PFSK-1 (cell line): ENCODE results near the gene ATG2B.

Experiments used
- POLR2AphosphoS5 ChIP-seq: IDR thresholded peaks from 2 replicates; pipeline ENCODE4 v1.6.1; 2012; ENCODE audit warnings: low read depth, mild to moderate bottlenecking, control low read depth, low read length, moderate library complexity
- SIN3A ChIP-seq: IDR thresholded peaks from 2 replicates; pipeline ENCODE4 v1.6.1; 2012; ENCODE audit warnings: mild to moderate bottlenecking, low read length, moderate library complexity, borderline replicate concordance; ENCODE audit not compliant: insufficient read depth
- TAF1 ChIP-seq: IDR thresholded peaks from 2 replicates; pipeline ENCODE4 v1.6.1; 2012; ENCODE audit warnings: low read length, control low read depth, borderline replicate concordance; ENCODE audit not compliant: insufficient read depth
- TF ChIP-seq, protein P1 (sequence below), 2 experiments: IDR thresholded peaks; 2 replicates each; pipeline versions ENCODE4 v1.6.1 to v1.8.0; 2011 to 2012; ENCODE audit warnings: low read depth in 2 of 2, low read length in 2 of 2, control low read depth in 1 of 2, inconsistent platforms in 1 of 2, mild to moderate bottlenecking in 1 of 2, moderate library complexity in 1 of 2; ENCODE audit not compliant: insufficient read depth in 1 of 2

DNA sequence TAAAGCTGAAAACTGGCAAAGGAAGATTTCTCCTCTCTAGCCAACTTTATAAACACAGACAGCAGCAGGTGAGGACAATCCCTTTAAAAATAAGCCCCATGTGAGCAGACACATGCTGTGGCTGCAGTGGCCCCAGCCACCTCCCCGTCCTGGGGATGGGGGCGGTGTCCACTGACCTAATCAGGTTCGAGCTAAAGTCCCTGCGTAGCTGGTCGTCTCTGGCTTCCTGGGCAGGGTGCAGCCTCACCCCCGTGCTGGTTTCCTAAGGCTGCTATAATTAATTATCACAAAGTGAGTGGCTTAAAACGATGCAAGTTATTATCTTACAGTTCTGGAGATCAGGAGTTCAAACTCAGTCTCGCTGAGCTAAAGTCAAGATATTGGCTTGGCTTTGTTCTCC lies 106.1 kb downstream of the ATG2B start:
- no peak for TF ChIP-seq POLR2AphosphoS5
- TF ChIP-seq TAF1, result no peak
- no peak for TF ChIP-seq SIN3A
- TF ChIP-seq, protein P1, sequence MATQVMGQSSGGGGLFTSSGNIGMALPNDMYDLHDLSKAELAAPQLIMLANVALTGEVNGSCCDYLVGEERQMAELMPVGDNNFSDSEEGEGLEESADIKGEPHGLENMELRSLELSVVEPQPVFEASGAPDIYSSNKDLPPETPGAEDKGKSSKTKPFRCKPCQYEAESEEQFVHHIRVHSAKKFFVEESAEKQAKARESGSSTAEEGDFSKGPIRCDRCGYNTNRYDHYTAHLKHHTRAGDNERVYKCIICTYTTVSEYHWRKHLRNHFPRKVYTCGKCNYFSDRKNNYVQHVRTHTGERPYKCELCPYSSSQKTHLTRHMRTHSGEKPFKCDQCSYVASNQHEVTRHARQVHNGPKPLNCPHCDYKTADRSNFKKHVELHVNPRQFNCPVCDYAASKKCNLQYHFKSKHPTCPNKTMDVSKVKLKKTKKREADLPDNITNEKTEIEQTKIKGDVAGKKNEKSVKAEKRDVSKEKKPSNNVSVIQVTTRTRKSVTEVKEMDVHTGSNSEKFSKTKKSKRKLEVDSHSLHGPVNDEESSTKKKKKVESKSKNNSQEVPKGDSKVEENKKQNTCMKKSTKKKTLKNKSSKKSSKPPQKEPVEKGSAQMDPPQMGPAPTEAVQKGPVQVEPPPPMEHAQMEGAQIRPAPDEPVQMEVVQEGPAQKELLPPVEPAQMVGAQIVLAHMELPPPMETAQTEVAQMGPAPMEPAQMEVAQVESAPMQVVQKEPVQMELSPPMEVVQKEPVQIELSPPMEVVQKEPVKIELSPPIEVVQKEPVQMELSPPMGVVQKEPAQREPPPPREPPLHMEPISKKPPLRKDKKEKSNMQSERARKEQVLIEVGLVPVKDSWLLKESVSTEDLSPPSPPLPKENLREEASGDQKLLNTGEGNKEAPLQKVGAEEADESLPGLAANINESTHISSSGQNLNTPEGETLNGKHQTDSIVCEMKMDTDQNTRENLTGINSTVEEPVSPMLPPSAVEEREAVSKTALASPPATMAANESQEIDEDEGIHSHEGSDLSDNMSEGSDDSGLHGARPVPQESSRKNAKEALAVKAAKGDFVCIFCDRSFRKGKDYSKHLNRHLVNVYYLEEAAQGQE (IDR thresholded peaks at IDR 0.05; ENCODE audit: insufficient read depth in 1 of 2, low read depth in 2 of 2, low read length in 2 of 2), result no peak
